ENCODE results near the gene CDK17.
"Not testable (repeated sequence)": the region's sequence is repeated elsewhere in the genome, so short reads cannot be mapped to it uniquely, and the experiment has no call there.

CDK17 gene

DNA sequence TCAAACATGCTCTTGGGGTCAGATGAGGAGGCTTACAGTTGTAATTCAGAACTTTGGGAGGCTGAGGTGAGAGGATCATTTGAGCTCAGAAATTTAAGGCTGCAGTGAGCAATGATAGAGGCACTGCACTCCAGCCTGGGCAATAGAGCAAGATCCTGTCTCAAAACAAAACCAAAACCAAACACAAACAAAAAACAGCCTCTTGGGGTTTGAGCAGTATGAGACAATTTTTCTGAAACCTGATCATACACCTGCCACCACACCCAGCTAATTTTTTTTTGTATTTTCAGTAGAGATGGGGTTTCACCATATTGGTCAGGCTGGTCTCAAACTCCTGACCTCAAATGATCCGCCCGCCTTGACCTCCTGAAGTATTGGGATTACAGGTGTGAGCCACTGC is 17.4 kb upstream of the CDK17 start:
- DNase-seq: not testable (repeated sequence)

DNA sequence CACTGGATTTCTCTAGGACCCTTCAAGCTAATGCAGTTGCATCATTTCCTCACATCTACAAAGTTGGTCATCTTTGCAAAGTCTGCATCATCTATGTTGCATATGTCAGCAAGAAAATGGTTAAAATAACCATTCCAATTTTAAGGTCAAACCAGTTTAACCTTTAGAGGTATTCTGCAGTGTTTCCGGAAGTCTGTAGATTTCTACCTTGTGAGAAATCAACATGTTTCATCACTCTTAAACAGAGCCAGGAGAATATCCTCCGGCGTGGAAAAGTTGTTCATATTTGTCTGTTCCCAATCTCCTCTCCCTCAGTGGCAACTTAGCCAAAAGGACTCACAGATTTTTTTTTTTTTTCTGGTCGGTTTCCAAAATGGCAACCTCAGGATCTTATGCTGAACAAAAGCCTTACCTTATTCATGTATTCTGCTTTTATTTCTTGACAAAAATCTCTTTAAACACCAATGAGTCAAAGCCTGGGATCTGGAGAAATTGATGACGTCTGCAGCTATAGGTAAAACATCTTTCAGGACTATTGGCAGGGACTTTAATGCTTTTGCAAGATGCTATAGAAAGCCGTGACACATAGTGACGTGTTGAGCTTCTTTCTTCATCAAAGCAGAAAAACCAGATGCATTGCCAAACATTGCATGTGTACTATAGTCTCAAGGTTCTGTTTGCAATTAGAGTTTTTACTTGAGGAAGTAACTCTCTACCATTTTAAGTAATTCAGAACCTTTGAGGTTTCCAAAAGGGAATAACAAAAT is 16.0 kb upstream of the CDK17 start:
- DNase-seq: no peak

DNA sequence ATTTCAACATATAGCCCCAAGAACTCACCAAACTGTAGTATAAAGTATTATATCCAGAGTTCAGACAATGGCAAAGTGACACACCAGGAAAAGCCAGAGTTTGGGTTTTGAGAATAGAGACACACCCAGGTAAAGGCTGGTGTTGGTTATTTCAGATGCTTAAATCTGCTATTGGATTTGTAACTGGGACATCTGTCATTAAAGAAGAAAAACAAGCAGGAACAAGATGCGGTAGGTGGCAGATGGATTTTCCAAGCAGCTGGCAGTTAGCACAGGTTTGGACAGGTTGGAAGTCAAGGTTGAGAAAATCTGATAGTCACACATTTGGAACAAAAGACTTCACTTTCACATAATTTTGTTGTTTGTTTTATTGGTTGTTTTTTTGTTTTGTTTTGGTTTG is 14.4 kb upstream of the CDK17 start:
- no peak for DNase-seq

DNA sequence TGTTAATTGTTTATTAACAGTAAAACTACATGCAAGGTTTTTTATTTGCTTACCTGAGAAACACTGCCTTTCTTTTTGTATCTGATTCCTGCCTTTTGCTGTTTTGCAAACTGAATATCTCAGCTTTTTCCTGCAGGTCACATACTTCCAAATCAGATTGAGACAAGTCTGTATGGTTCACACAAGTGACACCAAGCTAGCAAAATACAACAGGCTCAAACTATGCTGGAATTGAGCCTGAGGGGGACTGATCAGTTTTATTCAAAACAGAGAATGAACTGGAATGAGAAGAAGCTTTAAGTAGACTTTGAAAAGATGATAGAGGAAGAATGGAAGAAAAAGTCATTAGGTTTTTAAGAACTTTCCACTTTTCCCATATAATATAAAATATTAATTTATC is 12.2 kb upstream of the CDK17 start:
- no peak for DNase-seq

DNA sequence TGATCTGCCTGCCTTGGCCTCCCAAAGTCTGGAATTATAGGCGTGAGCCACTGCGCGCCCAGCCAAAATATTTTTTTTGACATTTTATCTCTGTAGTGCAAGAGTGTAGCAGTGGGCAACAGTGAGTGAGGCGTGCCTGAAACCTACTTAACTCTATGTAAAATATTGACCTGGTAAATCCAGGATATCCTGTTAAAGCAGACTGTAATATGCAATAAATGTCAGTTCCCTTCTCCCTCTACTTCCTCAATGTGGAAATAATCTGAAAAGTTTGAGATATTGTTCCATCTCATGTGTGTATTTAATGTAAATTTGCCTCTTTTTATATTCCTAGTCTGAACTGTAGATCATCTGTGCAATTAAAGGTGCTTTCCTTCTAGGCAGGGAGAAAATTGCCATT is 9.5 kb upstream of the CDK17 start:
- DNase-seq: no peak

DNA sequence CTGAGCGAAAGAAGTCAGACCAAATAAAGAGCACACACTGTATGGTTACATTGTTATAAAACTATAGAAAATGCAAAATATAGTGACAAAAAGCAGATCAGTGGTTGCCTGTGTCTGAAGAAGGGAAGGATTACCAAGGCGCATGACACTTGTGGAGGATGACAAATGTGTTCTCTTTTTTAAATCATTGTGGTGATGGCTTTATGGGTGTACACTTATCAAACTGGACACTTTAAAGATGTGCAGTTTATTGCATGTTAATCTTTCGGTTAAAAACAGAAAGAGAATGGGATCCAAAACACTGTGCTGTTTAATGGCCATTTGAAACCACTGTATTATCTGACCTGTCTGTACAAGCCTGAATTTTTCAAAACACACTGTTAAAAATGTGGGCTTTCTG is 8.8 kb upstream of the CDK17 start:
- no peak for DNase-seq

DNA sequence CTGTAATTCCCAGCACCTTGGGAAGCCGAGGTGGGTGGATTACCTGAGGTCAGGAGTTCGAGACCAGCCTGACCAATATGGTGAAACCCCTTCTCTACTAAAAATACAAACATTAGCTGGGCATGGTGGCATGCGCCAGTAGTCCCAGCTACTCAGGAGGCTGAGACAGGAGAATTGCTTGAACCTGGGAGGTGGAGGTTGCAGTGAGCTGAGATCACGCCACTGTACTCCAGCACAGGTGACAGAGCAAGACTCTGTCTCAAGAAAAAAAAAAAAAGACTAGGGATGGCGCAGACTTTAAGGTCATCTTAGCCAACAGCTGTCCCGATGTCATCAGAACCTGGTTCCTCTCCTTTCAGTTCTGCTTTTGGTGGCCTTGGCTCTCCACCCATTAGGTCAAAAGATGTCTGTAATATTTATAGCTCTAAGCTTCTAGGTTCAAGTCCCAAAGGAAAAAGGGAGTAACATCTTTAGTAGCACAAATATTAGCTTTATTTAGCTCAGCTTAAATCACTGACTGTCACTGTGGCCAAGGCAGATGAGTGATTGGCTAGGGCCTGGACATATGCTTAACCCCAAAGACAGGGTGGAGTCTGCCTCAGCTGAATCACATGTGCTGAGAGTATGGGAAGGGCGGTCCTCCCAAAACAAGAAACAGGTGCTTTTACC is 7.3 kb upstream of the CDK17 start:
- DNase-seq: not testable (repeated sequence)

DNA sequence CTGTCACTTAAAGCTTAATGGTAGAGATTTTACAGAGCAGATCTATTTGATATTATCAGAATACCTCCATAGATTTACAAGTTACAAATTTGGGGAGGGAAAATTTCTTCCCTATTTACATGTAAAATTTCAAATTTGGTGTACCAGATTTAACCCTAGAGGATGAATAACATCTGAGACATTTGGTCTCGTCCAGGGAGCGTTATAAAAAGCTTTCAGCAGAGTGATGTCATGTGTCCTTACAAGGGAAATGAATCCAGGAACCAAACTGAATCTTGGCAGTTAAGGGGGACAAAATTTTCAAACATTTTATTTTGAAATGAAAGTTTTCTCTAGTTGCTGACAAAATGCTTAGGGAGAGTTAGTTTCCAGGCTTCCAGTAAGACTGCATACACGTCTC is 4.5 kb upstream of the CDK17 start:
- DNase-seq: no peak

DNA sequence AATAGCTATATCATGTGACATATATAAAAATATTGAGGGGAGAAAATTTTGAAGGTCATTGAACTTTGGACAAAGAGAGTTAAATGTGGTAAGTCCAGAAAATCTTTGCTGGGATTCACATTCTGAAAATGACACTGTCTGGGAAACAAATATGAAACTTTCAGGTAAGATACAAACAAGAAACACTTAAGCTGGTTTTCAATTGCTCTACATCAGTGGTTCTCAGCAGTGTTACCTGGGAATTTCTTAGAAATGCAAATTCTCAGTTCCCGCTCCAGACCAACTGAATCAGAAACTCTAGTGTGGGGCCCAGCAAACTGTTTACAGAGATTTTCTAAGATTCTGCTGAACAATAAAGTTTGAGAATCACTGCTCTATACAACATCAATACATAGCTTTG is 3.6 kb upstream of the CDK17 start:
- DNase-seq: no peak

DNA sequence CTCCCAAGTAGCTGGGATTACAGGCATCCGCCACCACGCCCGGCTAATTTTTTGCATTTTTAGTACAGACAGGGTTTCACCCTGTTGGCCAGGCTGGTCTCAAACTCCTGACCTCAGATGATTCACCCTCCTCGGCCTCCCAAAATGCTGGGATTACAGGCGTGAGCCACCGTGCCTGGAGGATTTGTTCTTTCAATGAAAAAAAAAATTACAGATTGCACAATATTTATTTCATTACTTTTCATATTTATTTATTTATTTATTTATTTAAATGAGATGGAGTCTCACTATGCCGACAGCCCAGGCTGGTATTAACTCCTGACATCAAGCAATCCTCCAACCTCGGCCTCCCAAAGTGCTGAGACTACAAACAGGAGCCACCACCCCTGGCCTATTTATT is 2.3 kb upstream of the CDK17 start:
- DNase-seq: not testable (repeated sequence)

DNA sequence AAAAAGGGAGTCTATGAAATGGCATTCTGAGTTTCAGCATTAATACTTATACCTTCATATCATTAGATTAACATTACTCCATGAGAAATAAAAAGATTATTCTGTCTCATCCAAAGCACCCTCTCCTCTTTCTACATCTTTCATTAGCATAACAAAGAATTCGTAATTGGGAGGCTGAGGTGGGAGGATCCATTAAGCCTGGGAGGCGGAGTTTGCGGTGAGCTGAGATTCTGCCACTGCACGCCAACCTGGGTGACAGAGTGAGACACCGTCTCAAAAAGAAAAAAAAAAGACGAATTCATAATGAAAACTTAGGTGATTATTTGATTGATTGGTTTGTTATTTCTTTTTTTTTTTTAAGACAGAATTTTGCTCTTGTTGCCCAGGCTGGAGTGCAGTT is 1.8 kb upstream of the CDK17 start:
- DNase-seq: peak; percentile 19

DNA sequence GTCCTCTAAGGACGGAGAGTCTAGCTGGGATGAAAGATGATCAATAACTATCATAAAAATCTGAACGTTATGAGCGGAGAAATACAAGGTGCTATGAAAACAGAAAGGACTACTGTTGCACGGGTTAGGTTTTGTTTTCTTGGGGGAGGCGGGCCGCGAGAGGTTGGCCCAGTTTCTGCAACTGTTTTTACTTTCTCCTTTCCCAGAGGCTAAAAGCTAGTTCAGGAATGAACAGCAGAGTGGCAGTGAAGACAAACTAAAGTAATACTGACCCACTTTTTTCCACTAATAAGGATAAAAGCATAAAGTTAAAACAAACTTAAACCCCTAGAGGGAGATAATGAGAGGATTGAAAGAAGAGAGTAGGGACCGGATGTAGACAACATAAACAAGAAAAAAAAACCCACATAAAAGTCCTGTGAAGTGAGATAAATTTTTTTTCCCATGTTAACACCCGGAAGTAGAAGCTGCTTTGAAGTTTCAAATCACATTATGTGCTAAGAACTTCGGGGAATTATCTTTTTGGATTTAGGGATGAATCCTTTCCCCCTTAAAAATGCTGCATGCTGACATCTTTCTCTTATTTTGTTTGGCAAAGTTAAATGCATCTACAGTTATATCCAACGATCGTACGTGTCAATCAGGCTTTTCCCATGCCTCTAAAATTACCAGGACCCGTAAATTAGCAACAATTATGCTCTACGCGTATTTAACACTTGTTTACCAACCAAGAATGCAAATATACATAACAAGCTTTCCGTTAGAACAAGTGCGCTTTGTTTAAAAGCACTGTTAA is 1.0 kb upstream of the CDK17 start:
- DNase-seq: peak; percentile 19

DNA sequence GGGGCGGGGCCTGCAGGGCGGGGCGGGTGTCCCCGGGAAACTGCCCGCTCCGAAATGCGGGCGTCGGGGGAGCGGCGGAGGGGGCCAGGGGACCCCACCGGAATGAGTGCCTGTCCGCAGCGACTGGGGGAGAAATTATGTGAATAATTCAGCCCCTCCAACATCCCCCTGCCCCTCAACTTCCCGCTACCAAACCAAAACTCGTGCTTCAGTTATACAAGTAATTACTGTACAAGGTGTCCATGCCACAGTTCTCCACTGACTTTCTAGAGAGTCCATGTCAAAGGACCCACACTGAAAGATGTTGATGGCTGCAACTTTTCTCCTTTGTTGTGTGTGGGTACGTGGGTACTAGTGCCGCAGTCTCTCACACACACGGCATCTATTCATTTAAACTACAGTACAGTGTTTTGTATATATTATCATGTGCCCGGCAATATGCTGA is 414 bp upstream of the CDK17 start:
- DNase-seq: no peak

DNA sequence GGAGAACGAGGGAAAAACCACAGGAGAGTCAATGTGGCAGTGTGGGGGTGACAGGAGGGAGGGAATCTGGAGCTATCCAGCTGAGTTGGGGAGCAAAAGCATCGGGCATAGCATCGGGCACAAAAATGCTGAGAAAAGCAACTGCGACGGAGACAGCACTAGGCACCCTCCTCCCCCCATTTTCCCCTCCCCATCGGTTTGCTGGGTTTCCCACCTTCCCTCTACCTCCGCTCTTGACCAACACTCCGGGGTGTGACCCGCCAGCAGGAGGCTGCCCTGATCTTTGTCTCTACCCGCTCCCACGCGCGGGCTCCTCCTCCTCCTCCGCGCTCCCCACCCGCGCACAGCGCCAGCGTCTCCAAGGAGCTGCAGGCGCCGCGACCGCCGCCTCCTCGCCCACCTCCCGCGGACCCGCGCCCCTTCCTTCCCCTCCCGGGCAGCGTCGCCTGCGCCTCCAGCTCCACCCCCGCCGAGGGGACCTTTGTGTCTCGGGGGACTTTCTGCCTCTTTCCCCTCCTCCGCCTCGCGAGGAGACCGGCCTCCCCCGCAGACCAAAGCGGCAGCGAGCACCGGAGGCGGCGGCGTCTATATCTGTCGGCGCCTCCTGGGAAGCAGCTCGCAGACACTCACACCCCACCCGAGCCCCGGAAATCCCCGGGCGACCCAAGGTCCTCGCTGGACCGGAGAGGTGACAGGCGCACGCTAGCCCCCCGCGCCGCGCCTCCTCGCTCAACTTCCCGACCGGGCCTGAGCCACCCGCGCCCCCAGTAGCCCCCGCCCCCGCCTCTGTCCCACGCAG is 920 bp downstream of the CDK17 start:
- DNase-seq: peak; percentile 69

DNA sequence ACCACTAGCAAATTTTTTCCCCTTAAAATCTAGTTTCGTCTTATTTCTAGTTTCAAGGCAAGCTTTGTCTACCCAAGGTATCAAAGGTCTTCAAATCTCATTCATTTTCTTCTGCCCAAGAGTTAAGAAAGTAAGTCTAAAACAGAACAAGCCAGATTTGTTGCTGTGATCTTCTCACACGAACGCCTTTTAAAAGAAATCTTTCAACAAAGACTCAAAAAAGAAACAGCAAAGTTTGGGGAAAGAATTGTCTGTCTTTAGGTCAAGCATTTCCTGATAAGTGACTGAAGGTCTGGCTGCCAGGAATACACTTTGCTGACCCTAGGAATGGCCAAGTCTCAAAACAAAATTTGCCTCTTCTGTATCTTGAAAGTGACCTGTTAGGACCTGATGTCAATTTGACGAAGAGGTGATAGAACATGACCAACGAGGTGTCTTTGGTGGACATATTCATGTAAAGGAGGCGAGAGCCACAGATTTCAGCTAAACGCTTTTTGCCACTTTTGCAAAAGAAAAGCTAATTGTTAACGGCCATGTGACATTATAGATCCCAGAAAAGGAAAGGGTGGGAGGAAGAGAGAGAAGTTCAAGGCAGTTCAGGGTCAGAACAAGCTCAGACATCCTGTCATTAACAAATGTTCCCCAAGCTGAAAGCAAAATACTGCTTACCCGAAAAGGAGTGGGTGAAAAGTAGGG is 1.7 kb downstream of the CDK17 start:
- DNase-seq: no peak

DNA sequence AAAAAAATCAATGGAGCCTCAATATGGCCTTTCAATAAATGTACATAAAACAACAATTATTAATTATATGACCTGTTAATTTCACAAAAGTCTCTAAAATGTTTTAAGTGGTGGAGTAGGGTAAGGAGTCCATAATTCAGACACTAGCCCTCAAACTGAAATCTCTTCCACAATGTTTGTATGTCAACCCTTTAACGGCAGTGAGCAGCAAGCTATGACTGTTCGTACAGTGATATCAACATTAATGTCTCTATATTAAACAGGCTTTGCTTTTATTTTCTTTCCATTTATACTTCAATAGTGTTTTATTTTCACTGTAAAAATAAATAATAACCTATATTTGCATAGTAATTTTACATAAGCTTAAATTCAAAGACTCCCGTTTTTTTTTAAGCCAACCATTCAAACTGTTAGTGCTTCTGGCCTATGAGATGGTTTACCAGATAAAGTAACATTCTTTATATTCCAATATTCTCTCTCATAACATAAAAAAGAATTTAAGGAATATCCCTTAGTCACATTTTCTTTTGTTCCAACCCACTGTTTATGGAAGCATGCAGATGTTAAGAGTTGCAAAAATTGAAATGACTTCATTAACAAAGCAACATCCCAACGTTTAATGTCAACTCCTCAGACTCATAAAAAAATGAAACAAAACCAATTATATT is 2.3 kb downstream of the CDK17 start:
- DNase-seq: no peak

DNA sequence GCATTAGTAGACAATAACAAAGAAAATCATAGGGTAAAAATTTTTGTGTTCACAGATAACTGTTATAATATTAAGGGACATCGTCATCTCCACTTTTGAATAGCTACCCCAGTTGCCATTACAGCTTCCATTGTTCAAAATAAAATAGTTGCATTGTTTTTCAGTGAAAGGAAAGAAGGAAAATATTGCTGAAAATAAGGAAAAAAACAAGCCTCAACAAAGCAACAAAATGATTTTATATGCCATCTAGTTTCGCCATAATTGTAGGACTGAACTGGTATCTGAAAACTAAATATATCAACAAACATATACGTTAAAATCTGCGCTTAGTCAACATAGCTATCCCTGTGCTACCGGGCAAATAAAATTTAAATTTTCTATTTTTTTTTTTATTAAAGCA is 3.3 kb downstream of the CDK17 start:
- no peak for DNase-seq

DNA sequence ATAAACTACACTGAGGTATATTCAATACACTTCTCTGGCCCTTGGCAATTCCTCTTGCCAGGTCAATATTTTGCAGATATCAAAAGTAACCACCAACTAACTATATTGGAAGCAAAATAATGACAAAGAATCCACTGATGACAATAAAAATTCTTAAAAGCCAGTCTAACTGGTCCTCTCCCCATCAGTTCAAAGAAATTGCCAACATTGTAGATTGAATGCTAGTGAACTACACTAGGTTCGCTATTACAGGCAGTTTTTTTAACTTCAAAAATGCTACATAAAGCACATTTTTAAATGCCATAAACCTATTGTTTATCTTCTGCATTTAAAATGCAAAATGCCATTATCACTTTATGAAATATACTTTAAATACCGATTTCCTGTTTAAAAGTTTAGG is 4.0 kb downstream of the CDK17 start:
- DNase-seq: no peak

DNA sequence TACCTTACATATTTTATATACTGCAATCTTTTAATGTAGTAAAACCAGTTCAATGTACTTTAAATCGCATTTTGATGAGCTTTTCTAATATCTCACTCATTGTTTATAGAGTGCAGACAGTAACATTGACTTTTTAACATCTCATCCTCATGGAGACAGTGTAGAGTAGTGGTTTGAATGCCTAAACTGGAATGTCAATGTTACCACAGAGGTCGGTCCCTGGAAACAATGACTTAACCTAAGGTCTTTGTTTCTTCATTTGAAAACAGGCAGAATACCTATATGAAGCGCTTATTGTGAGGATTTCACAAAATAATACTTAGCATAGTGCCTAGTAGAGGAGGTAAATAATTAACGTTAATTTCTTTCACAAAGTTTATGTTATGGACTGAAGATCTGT is 5.0 kb downstream of the CDK17 start:
- no peak for DNase-seq

DNA sequence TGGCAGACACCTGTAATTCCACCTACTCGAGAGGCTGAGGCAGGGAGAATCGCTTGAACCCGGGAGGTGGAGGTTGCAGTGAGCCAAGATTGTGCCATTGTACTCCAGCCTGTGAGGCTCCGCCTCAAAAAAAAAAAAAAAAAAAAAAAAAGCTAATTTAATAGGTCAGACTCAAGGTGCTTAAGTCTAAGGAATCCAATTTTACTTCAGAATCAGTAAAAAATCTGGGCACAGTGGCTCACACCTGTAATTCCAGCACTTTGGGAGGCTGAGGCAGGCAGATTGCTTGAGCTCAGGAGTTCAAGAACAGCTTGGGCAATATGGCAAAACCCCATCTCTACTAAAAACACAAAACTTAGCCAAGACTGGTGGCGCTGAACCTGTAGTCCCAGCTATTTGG is 7.0 kb downstream of the CDK17 start:
- not testable (repeated sequence) for DNase-seq

DNA sequence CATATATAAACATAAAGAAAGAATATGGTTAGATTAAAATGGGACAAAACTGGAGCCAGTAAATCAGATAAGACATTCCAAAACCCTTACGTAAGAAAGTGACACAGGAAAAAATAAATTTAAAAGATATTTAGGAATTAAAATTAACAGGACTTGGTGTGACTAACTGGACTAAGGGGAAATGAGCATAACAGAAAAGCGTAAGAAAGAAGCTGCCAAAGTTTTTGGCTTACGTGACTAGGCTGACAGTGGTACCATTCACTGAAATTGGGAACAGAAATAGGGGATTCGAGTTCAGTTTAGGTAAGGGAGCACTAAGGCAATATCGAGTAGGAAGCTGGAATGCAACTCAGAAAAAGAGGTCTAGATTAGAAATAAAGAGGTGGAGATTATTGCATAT is 7.8 kb downstream of the CDK17 start:
- no peak for DNase-seq

DNA sequence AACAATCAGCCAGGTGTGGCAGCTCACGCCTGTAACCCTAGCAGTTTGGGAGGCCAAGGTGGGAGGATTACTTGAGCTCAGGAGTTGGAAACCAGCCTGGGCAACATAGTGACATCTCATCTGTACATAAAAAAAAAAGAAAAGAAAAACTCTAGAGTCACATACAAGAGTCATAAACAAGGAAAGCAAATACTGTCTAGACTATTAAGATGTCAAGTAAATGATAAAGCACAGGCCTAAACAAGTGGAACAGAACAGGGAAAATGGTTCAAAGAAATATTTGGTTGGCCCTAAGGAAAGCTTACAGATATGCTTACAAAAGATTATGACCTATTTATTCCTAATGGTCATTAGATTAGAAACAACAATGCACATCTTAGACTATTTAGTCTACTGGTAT is 12.3 kb downstream of the CDK17 start:
- no peak for DNase-seq

Data from T-helper 9 cell (primary cell).